GM23338 (cell line): ENCODE results near the gene NOX4. TPM values are rescaled to one million over a fixed set of nuclear protein-coding genes. Genes with fewer than 3 reads are reported as not detected.
"Not testable (repeated sequence)": the region's sequence is repeated elsewhere in the genome, so short reads cannot be mapped to it uniquely, and the experiment has no call there.

ENCODE experiments used
- ATAC-seq: fragments of 200-7000 bp; cut with Tn5 transposase; 3 replicates; pipeline ENCODE4 v1.9.1; 2020
- DNase-seq: peaks from one replicate; pipeline ENCODE4 v3.0.0-alpha.2; 2015; ENCODE audit warnings: low spot score
- H2AFZ ChIP-seq: fragments of 200-600 bp; sonication (generic); 2 replicates; pipeline ENCODE4 v1.8.0; 2016; ENCODE audit warnings: antibody characterized with exemption, mild to moderate bottlenecking, moderate library complexity
- H3F3A ChIP-seq: fragments of 200-600 bp; sonication (generic); replicated peaks from 2 replicates; pipeline ENCODE4 v1.8.0; 2017; ENCODE audit warnings: antibody characterized with exemption, mixed run types, low read depth
- H3K27ac ChIP-seq: fragments of 200-600 bp; sonication (generic); 2 replicates; pipeline ENCODE4 v1.6.1; 2016; ENCODE audit warnings: low read depth
- H3K27me3 ChIP-seq: fragments of 200-600 bp; sonication (generic); 2 replicates; pipeline ENCODE4 v1.8.0; 2016; ENCODE audit warnings: mild to moderate bottlenecking, mixed run types, moderate library complexity; ENCODE audit not compliant: insufficient read depth
- H3K36me3 ChIP-seq: fragments of 200-600 bp; sonication (generic); 2 replicates; pipeline ENCODE4 v1.8.0; 2016; ENCODE audit warnings: mild to moderate bottlenecking; ENCODE audit not compliant: insufficient read depth
- H3K4me1 ChIP-seq: fragments of 200-600 bp; sonication (generic); 2 replicates; pipeline ENCODE4 v1.8.0; 2016; ENCODE audit warnings: mild to moderate bottlenecking, moderate library complexity; ENCODE audit not compliant: insufficient read depth
- H3K4me2 ChIP-seq: fragments of 200-600 bp; sonication (generic); 2 replicates; pipeline ENCODE4 v1.7.1; 2017; ENCODE audit warnings: mixed run types
- H3K4me3 ChIP-seq: fragments of 200-600 bp; sonication (generic); 2 replicates; pipeline ENCODE4 v1.6.1; 2016; ENCODE audit warnings: mixed run types
- H3K79me2 ChIP-seq: fragments of 200-600 bp; sonication (generic); replicated peaks from 2 replicates; pipeline ENCODE4 v1.8.0; 2017; ENCODE audit warnings: mild to moderate bottlenecking; ENCODE audit not compliant: insufficient read depth
- H3K9me2 ChIP-seq: fragments of 200-600 bp; sonication (generic); 2 replicates; pipeline ENCODE4 v1.8.0; 2017; ENCODE audit not compliant: insufficient read depth
- H4K20me1 ChIP-seq: fragments of 200-600 bp; sonication (generic); replicated peaks from 2 replicates; pipeline ENCODE4 v1.8.0; 2017; ENCODE audit warnings: mild to moderate bottlenecking; ENCODE audit not compliant: insufficient read depth
- H3K27ac Mint-ChIP-seq: 2 replicates; pipeline ENCODE4 v1.8.0; 2020; ENCODE audit warnings: inconsistent platforms, mild to moderate bottlenecking, moderate library complexity, mixed read lengths
- H3K27me3 Mint-ChIP-seq: 3 replicates; pipeline ENCODE4 v1.8.0; 2022; ENCODE audit warnings: low read depth, mild to moderate bottlenecking, moderate library complexity, mixed read lengths, inconsistent platforms; ENCODE audit not compliant: insufficient read depth, poor library complexity
- H3K36me3 Mint-ChIP-seq: 3 replicates; pipeline ENCODE4 v1.8.0; 2021; ENCODE audit warnings: low read depth, mild to moderate bottlenecking, inconsistent platforms, moderate library complexity, mixed read lengths
- H3K4me1 Mint-ChIP-seq: 3 replicates; pipeline ENCODE4 v1.8.0; 2020; ENCODE audit warnings: mild to moderate bottlenecking, inconsistent platforms, mixed read lengths
- H3K4me3 Mint-ChIP-seq: 3 replicates; pipeline ENCODE4 v1.8.0; 2021; ENCODE audit warnings: moderate library complexity, mild to moderate bottlenecking, inconsistent platforms, mixed read lengths
- H3K9me3 Mint-ChIP-seq: 3 replicates; pipeline ENCODE4 v1.8.0; 2020; ENCODE audit warnings: moderate library complexity, mild to moderate bottlenecking, inconsistent platforms, mixed read lengths
- polyA plus RNA-seq: library from polyadenylated mRNA; unstranded; fragments of >200 nt; fragmentation: Nextera tagmentation; extraction: Ambion mirVana; gene quantifications from 2 replicates; pipeline ENCODE4 v1.2.1, GENCODE V29; 2016
- total RNA-seq: library from RNA; depleted of rRNA; stranded (reverse); fragments of >200 nt; shearing (Covaris generic); gene quantifications from 2 replicates; pipeline ENCODE4 v1.2.3, GENCODE V29; 2014

NOX4 gene
- total and polyA plus RNA-seq, 2 experiments from 2014 or later, result 1.9 to 2.6 TPM

- not testable (repeated sequence) for H3K4me2 ChIP-seq, H3K4me3 Mint-ChIP-seq, H2AFZ ChIP-seq, H3K9me2 ChIP-seq, ATAC-seq, DNase-seq, H3F3A ChIP-seq, H3K4me1 ChIP-seq, H3K4me1 Mint-ChIP-seq, H3K9me3 Mint-ChIP-seq, H3K79me2 ChIP-seq, H4K20me1 ChIP-seq, H3K27ac ChIP-seq, H3K36me3 ChIP-seq, H3K27ac Mint-ChIP-seq, H3K36me3 Mint-ChIP-seq, H3K27me3 Mint-ChIP-seq, H3K27me3 ChIP-seq, H3K4me3 ChIP-seq
Measured at GRCh38 chr11:89379976-89380771, 111.0 kb downstream of the NOX4 start.

- ATAC-seq, H3K27ac Mint-ChIP-seq, H3K27me3 Mint-ChIP-seq, H3K4me3 ChIP-seq, H3F3A ChIP-seq, H3K79me2 ChIP-seq, H3K27me3 ChIP-seq, H2AFZ ChIP-seq, H4K20me1 ChIP-seq, DNase-seq, H3K36me3 ChIP-seq, H3K4me3 Mint-ChIP-seq, H3K36me3 Mint-ChIP-seq, H3K9me3 Mint-ChIP-seq, H3K4me2 ChIP-seq, H3K27ac ChIP-seq, H3K9me2 ChIP-seq, H3K4me1 ChIP-seq, H3K4me1 Mint-ChIP-seq: not testable (repeated sequence)
Measured at GRCh38 chr11:89378986-89379385, 112.2 kb downstream of the NOX4 start.

- not testable (repeated sequence) for H3K27me3 Mint-ChIP-seq, H3K27me3 ChIP-seq, H3K9me2 ChIP-seq, H3K27ac ChIP-seq, H3F3A ChIP-seq, H3K36me3 ChIP-seq, H3K4me1 ChIP-seq, H4K20me1 ChIP-seq, H3K9me3 Mint-ChIP-seq, H3K4me3 ChIP-seq, H3K4me2 ChIP-seq, H2AFZ ChIP-seq, H3K36me3 Mint-ChIP-seq, H3K79me2 ChIP-seq, H3K4me1 Mint-ChIP-seq, DNase-seq, ATAC-seq, H3K4me3 Mint-ChIP-seq
- peak overlapping the region; percentile 44; the same call in 1 of the 2 replicates for H3K27ac Mint-ChIP-seq
Measured at GRCh38 chr11:89369356-89369755, 121.8 kb downstream of the NOX4 start.

GRCh38 chr11:89364856-89365255 is 126.3 kb downstream of the NOX4 start:
- H3F3A ChIP-seq, H3K4me3 Mint-ChIP-seq, H3K36me3 ChIP-seq, H3K4me3 ChIP-seq, ATAC-seq, H3K36me3 Mint-ChIP-seq, H3K27ac ChIP-seq, H3K27me3 ChIP-seq, H2AFZ ChIP-seq, H3K9me3 Mint-ChIP-seq, H3K4me1 ChIP-seq, H3K27me3 Mint-ChIP-seq, H3K27ac Mint-ChIP-seq, H3K4me1 Mint-ChIP-seq, H3K79me2 ChIP-seq, DNase-seq, H4K20me1 ChIP-seq, H3K4me2 ChIP-seq, H3K9me2 ChIP-seq: not testable (repeated sequence)
